Smooth muscle cell of bladder (primary cell): ENCODE data around the gene NBPF6. TPM values are rescaled to one million over a fixed set of nuclear protein-coding genes. Genes with fewer than 3 reads are reported as not detected.

Experiments used
- total RNA-seq: library from RNA; depleted of rRNA; stranded (reverse); fragments of >200 nt; gene quantifications from 2 replicates; pipeline ENCODE4 v1.2.3, GENCODE V29; 2014

NBPF6 gene
- total RNA-seq = not detected in 2 replicates

GRCh38 chr1:108450043-108450442 lies at the start of gene NBPF6:
Gene NBPF6 (plus strand): TSS chr1:108450343. CDS start chr1:108450602, 259 bp downstream.

Other genes starting within 250 kb of the NBPF6 start
- 29.2 and 36.6 TPM in 2 replicates for gene SLC25A24, start 250.0 kb upstream of the NBPF6 start, total RNA-seq
- gene NBPF4, start 206.3 kb upstream of the NBPF6 start, total RNA-seq = not detected in 2 replicates
- 36.3 and 46.1 TPM in 2 replicates for gene EEIG2, start 109.8 kb downstream of the NBPF6 start, total RNA-seq
- gene HENMT1, start 210.8 kb downstream of the NBPF6 start, total RNA-seq = 1.8 and 2.3 TPM in 2 replicates
- 8.8 and 11.6 TPM in 2 replicates for gene PRPF38B, start 242.0 kb downstream of the NBPF6 start, total RNA-seq